Measurements from ENCODE around the gene SCUBE1.

GRCh38 chr22:43181321-43182076, 161.7 kb downstream of the SCUBE1 start:
- TF ChIP-seq YY1 (IDR thresholded peaks at IDR 0.05; ENCODE audit: insufficient read depth, insufficient read length) (no peak), ZNF274 (IDR thresholded peaks at IDR 0.05; ENCODE audit: low read depth, low read length) (no peak), SUZ12 (IDR thresholded peaks at IDR 0.05; ENCODE audit: extremely low read depth, insufficient read depth, insufficient read length) (no peak)
